DMS53 treated with DMSO at 0.1 percent for 48 hours (cell line): ENCODE data around the gene HACD1.

Experiments used
- DNase-seq: peaks from one replicate; lab custom pipeline; 2025; ENCODE audit not compliant: unreplicated experiment; lab: John Stamatoyannopoulos, UW

Gene HACD1

DNA sequence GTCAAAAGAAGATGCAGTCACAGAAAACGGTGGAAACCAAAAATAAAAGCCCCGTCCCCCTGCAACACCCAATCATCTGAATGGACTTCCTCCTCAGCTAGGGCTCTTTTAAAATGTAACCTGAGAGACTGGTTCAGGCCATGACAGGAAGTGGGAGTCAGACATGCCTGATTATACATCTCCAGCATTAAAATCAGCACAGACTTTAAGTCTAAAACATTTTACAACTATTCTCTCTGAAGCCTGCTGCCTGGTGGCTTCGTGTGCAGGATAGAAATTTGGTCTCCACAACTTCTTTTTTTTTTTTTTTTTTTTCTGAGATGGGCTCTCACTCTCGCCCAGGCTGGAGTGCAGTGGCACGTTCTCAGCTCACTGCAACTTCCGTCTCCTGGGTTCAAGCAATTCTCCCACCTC is 30.3 kb downstream of the HACD1 start:
- DNase-seq = peak; percentile 28

GRCh38 chr10:17585016-17585415 is 32.2 kb downstream of the HACD1 start:
- no peak for DNase-seq

GRCh38 chr10:17580885-17581284 is 36.3 kb downstream of the HACD1 start:
- DNase-seq = no peak

DNA sequence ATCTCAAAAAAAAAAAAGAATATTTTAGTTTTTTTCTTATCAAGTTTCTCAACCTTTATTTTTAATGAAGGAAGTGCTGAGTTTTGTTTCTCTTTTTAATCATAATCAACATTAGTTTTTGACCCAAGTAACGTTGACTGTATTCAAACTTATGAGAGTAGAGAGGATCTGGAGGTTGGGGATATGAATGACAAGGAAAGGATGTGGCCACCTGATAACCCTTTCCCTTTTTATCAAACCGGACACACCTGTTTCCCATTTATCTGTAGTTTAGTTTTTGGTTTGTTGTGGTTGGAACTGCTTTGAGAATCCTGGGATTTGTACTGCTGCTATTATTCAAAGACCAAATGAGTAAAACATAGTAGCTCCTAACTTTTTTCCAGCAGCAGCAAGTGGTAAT is 38.6 kb downstream of the HACD1 start:
- DNase-seq = no peak

DNA sequence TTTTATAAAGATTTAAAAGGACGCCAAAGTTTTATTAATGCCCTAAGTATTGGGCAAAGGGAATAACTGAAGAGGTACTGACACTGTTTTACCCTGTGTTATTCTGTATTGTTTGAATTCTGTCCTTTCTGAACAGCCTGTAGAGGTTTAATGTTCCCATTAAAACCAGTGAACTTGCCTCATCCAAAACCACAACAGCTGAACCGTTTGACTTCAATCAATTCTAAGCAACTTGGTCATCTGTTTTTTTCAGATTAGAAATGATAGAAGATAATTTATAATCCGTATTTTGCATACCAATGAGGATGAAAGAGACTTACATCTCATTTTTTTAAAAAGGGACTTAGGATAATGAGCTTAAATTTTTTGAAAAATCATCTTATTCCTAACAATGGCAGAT is 40.4 kb downstream of the HACD1 start:
- DNase-seq = no peak

DNA sequence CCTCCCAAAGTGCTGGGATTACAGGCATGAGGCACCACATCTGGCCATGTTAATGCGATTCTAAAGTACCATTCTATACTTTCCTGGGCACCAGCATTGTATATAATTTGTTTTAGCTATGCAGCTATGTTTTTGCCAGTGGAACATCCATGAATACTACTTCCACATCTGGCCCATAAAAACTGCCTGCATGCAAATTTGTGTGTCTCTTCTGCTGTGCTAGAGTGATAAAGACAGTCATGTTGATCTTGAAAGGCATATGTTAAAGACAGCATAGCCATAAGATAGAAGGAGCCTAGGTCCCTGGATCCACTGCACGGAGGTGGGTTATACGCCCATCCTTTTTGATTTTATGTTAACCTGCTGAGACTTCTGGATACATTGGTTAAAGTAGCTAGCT is 52.3 kb downstream of the HACD1 start:
- DNase-seq = no peak

DNA sequence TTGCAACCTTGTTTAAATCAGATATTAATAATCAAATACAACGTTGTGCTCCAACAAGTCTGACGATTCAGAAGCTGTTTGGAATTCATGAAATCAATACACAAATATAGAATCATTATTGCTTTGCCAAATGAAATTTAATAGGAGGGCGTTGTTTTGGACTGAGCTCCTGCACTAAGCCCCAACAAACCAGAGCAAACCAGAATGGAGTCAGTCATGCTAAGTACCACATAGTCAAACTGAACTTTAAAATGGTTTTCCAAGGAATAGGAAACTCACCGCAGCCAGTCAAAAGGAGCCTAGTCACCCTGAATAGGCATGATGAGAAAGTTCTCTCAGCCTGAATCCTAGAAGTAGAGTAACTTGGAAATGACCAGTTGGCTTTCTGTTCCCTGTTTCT is 53.7 kb downstream of the HACD1 start:
- DNase-seq = no peak

- DNase-seq = no peak
These were observed 54.6 kb downstream of the HACD1 start for GRCh38 chr10:17562614-17563013.

DNA sequence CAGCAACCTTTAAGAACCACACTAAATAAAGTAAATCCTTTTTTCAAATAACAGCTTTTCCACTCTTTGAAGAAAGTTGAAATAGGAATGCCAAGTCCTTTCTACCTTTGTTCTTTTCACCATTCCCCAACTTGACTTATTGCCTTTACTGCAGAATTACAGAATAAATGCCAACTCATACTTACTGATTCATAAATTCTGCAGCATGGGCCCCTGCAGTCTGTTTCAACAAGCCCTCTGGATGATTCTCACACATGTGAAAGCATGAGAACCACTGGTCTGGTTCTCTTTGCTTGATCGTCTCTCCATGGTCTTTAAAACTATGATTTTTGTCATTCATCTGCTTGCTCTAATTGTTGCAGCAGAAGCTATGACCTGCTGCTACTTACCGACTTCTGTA is 56.1 kb downstream of the HACD1 start:
- DNase-seq = no peak

DNA sequence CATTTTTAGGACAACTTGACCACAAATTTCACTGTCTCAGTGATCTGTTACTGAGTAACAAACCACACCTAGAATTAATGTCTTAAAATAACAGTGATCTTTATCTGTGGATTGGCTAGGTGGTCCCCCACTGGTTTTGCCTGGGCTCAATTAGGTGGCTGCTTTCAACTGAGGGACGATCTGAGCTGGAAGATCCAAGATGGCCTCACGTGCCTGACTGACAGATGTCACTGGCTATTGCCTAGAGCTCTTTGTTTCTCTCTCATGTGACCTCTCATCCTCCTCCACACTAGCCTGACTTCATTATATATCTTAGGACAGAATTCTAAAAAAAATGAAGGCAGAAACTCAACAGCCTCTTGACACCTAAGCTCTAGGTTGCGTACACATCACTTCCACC is 59.7 kb downstream of the HACD1 start:
- DNase-seq = no peak

- no peak for DNase-seq
These were observed 68.4 kb downstream of the HACD1 start for GRCh38 chr10:17548770-17549169.

- DNase-seq = no peak
These were observed 69.0 kb downstream of the HACD1 start for GRCh38 chr10:17548162-17548561.

DNA sequence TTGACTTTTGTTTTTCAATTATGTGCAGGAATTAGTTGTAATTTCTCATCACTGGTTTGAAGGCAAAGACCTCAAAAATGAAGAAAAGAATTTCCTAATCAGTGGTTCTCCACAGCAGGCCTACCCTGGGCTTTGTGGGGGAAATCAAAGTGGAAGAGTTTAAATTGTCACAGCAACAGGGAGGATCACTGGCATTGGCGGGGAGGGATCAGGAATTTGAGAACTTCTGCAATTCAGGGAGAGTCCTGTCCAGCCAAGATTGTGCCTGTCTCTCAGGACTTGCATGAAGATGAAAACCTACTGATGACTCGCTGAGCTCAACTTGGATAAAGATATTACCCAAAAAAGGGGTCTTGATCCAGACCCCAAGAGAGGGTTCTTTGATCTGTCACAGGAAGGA is 70.1 kb downstream of the HACD1 start:
- no peak for DNase-seq

DNA sequence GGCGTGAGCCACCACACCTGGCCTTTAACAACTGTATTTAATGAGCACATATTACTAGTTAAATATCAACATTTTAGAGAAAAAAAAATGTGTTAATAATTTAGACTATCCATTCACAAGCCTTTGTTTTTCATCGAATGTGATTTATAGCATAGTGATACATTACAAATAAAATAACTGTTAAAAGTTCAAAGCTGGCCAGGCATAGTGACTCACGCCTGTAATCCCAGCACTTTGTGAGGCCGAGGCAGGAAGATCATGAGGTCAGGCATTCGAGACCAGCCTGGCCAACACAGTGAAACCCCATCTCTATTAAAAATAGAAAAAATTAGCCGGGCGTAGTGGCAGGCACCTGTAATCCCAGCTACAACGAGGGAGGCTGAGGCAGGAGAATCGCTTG is 72.7 kb downstream of the HACD1 start:
- no peak for DNase-seq
